Cardiac fibroblast (primary cell): ENCODE data around the gene NUTF2.
A peak's percentile ranks its signal among the peaks of the same experiment; 100 is the strongest.

Source experiments
- DNase-seq, 2 donors: peaks; one replicate each; pipeline versions ENCODE4 v3.0.0 to v3.0.0-alpha.2; 2010; ENCODE audit warnings: low read depth in 2 of 2
- H3K4me3 ChIP-seq, 2 donors: replicated peaks in 1 of 2; 1 replicate in 1 of 2; 2 replicates in 1 of 2; pipeline ENCODE4 v1.5.1; 2011; ENCODE audit warnings: low read depth in 2 of 2, low read length in 2 of 2, mild to moderate bottlenecking in 2 of 2, moderate library complexity in 1 of 2
- TF ChIP-seq, protein P1 (sequence below): IDR thresholded peaks from one replicate; pipeline ENCODE4 v1.5.1; 2011; ENCODE audit warnings: low read depth, mild to moderate bottlenecking, low read length, inconsistent platforms

The NUTF2 gene

DNA sequence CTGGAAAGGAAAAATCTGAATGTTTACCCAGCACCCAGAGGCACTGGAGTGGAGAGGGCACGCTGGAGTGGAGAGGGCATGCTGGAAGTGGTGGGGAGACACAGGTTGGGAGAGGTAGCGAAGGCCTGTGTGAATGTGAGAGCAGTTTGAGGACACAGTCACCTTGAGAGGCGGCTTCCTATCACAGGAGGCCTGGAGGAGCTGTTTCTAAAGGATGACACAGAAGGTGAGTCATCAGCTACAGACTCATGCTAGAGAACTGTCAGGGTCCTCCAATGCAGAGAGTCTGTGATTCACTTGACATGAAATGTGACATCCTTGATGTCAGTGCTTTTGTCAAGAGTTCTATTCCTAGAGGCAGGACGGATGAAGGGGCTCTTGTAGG, 71.1 kb downstream of the NUTF2 start:
- H3K4me3 ChIP-seq = no peak overlapping the region
- DNase-seq = peak in 1 of 2 donors; percentile 87
- TF ChIP-seq, protein P1, sequence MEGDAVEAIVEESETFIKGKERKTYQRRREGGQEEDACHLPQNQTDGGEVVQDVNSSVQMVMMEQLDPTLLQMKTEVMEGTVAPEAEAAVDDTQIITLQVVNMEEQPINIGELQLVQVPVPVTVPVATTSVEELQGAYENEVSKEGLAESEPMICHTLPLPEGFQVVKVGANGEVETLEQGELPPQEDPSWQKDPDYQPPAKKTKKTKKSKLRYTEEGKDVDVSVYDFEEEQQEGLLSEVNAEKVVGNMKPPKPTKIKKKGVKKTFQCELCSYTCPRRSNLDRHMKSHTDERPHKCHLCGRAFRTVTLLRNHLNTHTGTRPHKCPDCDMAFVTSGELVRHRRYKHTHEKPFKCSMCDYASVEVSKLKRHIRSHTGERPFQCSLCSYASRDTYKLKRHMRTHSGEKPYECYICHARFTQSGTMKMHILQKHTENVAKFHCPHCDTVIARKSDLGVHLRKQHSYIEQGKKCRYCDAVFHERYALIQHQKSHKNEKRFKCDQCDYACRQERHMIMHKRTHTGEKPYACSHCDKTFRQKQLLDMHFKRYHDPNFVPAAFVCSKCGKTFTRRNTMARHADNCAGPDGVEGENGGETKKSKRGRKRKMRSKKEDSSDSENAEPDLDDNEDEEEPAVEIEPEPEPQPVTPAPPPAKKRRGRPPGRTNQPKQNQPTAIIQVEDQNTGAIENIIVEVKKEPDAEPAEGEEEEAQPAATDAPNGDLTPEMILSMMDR = no peak

GRCh38 chr16:67919622-67920221, 73.0 kb downstream of the NUTF2 start:
- TF ChIP-seq, protein P1 = no peak
- no peak overlapping the region for H3K4me3 ChIP-seq
- no peak for DNase-seq
